HG03060 (cell line): ENCODE data around the gene UNC5CL.

Source experiments
- ATAC-seq: cut with Tn5 transposase; IDR thresholded peaks from one replicate; pipeline ENCODE4 v1.9.1; 2021; ENCODE audit warnings: low read depth, moderate number of reproducible peaks; ENCODE audit not compliant: unreplicated experiment

Gene UNC5CL

DNA sequence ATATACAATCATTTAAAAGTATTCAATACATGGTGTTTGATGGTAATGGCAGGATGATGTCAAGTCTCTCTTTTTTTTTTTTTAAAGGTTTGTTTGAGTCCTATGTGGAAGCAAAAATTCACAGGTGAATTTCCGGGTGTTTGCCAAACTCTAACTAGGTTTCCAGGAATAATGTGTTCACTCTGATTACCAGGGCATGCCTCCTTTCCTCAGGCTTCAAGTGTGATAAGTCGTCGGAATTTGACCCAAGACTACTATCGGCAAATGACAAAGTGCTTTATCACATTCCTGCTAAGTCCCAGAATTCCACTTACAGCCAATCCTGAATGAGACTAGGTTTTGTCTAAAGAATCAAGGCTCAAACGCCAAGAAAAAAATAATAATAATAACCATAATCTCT lies 25.8 kb upstream of the UNC5CL start:
- no peak for ATAC-seq

DNA sequence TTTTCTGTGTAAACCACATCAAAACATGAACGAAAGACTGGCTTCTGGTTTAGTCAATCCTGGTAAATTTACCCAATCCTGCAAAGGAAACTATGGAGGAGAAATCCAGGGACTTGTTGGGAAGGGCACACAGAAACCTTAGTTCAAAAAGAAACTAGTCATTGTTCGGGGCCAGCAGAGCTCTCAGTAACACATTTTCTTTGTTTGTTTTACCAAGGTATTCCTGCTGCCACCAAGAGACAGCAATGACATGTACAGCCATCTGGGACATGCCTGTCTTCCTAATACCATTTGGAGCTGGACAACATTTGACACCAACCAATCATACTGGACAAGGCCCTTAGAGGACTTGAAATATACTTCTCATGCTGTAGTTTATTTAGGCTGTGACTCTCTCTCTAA lies 24.9 kb upstream of the UNC5CL start:
- no peak for ATAC-seq

DNA sequence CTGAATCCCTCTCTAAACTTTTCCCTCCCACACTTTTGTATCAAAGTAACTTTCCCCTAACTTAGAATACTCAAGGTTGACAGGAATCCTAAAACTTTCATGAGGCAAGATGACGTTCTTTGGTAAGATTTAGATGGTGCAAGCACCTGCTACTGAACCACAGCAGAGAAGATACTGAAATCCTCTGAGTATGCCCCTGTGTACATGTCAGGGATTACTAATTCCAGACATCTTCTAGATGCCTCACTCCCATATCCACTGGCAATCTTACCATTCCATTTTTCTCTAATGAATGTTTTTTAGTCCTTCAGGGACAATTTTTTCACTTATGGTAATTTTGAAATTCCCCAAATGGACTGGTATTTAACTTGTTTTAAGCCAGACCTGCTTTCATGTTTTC lies 23.0 kb upstream of the UNC5CL start:
- ATAC-seq, result no peak

DNA sequence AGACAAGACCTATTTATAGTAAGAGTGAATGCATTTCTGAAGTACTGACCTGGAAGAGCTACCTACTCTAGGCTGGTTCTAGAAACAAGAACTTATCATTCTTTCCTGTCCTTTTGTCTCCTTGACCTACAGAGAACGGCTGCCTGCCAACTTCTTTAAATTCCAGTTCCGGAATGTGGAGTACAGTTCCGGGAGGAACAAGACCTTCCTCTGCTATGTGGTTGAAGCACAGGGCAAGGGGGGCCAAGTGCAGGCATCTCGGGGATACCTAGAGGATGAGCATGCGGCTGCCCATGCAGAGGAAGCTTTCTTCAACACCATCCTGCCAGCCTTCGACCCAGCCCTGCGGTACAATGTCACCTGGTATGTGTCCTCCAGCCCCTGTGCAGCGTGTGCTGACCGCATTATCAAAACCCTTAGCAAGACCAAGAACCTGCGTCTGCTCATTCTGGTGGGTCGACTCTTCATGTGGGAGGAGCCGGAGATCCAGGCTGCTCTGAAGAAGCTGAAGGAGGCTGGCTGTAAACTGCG lies 22.2 kb upstream of the UNC5CL start:
- no peak for ATAC-seq

DNA sequence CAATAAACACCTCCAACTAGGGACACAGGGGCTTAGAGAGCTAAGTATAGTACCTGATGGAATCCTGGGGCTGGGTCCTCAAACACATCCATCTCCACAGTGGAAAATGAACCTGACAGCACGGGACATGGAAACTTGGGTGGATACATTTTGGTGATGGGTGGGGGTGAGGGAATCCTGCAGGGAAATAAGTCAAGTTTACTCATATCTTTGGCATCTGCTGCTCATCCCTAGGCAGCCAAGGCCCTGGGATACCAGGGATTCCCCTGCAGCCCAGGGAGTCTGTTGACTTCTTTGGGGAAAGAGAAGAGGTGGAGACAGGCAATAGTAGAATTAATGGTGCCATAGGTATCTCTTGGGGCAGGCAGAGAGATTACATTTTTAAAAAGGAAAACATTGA lies 20.5 kb upstream of the UNC5CL start:
- no peak for ATAC-seq

DNA sequence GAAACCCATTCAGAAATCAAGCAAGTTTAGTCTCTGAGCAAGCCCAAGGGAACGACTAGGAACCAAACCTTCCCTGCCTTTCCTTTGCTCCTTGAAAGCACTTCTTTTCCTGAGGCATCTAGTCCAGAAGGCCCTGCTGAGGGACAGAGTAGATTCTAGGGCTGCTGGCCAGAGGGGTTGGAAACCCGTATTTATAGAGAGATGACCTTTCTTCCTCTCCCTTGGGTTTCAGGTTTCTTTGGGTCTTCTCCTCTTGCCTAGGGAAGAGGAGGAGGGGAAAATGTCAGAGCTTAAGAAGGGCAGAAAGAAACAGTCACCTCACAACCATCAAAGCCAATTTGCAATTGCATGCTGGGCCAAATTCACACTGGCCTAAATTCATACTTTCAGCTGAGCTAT lies 19.8 kb upstream of the UNC5CL start:
- ATAC-seq, result no peak

DNA sequence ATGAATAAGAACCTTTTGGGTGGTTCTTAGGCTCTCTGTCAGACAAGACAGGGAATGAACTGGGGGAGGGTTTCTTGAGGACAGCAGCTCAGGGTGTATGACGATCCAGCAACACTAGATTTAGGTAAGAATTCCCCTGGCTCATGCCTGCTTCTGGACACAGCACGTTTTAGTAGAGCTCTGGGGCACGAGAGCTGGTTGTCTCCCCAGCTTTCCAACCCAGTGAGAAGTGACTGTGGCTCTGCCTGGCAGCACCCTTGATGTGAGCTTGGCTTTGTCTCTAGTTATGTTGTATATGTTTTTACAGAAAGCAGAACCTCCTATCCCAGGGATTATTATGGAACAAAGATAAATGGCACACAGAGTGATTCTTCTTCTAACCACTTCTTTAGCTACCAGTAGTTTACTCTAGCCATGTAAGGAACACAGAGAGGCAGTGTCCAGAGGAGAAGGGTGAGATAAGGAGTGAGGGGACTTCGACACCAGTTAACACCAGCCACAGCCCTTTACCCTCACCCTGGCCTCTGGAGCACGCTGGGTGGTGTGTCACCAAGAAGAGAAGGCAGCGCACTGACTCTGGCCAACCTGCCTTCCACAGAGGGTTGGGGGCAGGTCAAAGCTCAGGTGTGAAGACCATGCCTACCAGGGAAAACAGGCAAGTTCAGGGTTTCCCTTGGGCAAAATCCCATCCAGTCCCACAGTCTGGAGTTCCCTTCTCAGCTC lies 17.9 kb upstream of the UNC5CL start:
- no peak for ATAC-seq

DNA sequence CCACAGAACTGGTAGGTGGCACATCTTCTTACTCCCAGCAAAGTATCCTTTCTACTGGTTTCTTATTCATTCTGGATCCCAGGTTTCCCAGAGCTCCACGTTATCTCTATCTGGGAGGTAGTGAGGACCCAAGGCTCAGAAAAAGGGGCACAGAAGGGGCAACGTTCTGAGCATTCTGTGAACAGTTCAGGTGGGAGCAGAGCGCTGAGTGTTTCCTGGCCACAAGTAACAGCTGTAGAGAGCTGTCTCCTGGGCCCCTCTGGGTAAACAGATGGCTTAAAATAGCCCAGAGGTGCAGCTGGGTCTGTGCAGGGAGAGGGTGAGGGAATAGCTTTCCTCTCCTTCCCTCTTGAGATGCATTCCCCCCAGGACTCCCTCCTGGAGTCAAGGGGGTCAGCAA lies 16.1 kb upstream of the UNC5CL start:
- no peak for ATAC-seq

DNA sequence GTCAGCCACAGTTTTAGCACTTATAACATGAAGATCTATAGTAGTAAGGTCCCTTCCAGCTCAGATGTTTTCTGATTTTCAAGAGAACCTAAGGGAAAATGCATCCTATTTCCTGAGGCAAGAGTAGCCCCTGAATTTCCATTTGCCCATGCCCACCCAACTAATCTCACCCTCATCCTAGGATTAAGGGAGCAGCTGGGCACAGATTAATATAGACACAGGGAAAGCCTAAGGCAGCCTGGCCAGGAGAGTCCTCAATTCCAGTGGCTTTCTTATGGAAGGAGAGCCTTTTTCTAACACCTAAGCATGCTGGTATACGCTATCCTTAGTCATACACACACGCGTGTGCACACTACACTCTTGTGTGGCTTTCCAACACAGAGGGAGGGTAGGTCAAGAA lies 15.5 kb upstream of the UNC5CL start:
- no peak for ATAC-seq

DNA sequence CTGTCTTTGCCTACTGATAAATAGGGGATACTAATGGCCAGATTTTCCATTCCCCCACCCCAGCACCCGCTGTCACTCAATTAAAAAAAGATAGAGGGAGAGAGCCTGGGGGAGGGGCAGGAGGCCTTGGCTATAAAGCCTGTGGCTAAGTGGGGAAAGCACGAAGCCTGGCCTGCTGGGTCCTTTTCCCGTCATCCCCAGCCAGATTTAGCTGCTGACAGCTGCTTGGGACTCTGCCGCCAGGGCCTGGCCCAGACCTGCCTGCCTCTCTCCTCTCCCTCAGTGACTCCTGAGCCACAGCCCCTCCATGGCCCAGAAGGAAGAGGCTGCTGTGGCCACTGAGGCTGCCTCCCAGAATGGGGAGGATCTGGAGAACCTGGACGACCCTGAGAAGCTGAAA lies 14.0 kb upstream of the UNC5CL start, which contains the start of gene APOBEC2:
Gene APOBEC2, plus strand, starts transcription at position 162 of the 400 bp plus-strand sequence. Its CDS starts 146 bp downstream, at position 308.
- no peak for ATAC-seq

DNA sequence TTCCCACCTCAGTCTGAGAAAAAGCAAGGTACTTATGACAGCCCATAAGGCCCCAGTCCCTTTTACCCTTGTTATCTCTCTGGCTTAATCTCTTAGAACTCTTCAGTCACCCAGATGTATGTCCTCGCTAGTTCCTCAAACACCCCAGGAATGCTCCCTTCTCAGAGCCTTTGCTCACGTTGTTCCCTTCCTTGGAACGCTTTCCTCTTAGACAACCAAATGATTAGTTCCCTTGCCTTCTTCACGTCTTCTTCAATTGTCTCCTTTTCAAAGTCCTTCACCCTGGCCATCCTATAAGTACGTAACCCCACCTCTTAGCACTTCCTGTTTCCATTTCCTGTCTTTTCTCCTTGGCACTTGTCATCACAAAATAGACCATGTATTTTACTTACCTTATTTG lies 12.9 kb upstream of the UNC5CL start:
- no peak for ATAC-seq

DNA sequence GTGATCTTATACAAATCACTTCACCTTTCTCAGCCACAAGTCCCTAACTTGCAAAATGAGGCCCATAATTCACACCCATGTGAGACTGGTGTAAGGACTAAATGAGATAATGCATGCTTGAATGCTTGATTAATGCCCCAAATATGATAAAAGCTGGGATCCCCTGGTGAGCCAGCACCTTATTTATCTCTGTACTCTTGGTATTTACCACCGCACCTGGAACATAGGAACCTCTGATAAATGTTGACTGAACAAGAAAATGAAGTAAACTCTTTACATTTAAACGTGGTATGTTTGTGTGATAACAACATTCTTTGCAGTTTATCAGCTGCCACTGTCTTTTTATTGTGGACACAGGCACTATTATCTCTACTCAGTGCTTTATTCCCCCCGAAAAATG lies 11.5 kb upstream of the UNC5CL start:
- no peak for ATAC-seq

DNA sequence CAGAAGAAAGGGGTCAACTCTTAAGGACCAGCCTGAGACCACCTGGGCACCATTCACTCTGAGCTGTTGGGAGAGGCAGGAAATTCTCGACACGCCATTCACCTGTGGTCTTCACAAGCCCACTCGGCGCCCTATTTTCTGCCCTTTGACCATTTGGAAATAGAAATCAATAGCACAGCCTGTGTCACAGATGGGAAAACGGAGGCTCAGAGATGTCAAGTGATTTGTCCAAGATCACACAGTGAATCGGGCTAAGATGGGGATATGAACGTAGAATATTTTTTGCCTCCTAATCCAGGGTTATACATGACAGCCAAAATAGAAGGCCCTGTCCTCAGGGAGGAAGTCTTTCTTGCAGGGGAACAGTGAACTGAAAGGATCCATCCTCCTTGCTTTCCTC lies 10.9 kb upstream of the UNC5CL start:
- no peak for ATAC-seq

DNA sequence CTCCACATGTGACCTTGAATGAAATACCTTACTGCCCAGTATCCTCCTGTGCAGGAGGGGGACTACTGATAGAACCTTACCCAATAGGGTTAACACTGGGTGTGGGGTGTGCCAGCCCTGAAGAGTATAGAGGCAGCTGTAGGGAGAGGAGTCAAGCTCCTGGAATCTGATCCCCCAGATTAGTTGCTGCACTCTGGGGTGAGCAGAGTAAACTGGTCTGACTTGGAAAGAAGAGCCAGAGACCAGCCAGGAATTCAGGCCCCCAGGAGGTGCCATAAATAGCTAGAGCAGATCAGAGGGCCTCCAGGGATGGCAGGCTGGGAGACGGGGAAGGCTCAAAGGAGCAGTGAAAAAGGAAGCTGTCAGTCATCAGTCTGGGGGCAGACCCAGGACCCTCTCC lies 10.5 kb upstream of the UNC5CL start:
- ATAC-seq, result no peak

DNA sequence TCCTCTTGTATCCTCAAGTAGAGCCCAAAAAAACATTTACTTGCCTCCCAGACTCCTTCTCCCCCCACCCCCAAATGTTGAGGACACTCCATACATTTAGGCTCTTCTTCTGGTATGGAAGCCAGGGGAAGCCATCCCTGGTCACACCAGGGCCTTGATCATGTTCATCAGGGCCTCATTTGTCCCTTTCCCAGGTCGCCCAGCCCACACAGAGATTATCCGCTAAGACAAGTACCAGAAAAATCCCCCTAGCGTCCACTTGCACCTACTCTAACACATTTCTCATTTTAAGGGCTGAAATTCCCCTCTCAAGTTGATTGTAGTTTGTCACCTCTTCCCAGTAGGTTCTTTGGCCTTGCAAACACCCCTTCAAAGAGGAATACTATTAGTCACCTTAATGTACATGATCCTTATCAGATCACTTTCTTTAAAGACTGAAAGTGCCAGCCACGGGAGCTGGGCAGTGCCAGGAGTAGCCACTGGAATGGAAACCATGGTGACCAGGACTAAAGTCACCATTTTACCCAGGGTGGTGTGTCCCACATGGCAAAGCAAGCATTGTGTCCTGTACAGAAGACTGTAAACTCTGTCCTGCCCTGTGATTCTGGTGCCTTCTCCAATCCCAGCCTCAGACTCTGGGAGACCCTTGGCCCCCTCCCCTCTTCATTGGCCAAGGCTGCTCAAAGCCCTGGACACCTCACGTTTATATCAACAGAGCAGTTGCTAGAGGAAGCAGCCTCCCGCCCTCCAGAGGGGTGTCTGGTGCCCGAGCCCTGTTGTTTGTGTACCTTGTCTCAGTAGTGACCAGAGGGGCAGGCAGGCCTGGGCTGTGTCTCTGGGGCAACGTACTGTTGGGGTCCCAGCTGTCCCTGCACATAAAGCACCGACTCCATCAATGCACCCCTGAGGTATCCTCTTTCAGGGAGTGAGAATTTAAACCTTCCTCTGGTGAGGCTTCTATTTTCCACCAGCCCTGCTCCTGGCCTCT lies 9.0 kb upstream of the UNC5CL start:
- ATAC-seq, result no peak

DNA sequence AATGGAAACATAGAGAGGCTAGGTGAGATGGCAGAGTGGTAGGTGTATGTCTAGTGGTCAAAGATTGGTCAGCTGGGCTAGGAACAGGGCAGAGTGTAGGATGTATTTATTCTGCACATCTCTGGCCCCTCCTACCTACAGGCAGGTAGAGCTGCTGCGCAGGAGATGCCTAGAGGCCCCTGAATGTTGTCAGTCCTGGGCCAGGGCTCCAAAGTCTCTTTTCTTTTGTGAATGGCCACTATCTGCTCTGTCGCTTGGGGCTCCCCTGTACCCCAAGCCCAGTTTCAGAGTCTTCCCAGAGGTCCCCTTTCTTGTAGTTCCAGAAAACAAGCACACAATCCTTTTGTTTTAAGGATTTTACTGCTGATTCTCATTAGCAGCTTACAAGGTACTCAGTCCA lies 8.3 kb upstream of the UNC5CL start:
- no peak for ATAC-seq

DNA sequence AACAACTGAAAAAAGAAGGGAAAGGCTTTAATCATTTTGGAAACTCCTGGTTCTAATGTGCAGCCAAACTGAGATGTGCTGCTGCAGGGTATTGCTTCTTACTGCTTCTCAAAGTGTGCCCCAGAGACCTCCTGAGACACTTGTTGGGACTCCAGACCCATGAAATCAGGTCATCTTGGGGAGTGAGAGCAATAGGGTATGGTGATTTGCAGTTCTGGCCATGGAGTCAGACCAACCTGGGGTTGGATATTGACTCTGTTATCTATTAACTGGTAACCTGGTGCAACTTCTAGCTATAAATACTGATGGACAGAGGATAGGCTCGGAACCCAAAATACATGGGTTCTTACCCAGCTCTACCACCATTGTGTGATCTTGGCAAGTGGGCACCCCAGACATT lies 7.1 kb upstream of the UNC5CL start:
- ATAC-seq, result no peak

DNA sequence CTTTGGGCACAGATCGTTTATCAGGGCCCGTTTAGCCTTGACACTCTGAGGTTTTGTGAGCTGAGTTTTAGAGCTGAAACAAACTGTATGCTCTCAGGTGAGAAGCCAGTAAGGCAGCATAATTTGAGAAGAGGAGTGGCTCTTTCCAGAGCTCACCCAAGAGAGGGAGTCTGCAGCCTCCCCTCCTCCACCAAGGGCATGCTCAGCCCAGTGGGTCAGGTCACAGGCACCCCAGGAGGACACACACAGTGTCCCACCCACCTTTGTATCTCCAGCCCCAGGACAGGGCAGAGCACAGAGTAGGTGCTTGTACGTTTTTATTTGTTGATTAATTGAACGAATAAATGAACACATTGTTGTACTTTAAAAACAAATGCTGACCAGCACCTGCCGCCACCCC lies 6.6 kb upstream of the UNC5CL start:
- ATAC-seq, result no peak

DNA sequence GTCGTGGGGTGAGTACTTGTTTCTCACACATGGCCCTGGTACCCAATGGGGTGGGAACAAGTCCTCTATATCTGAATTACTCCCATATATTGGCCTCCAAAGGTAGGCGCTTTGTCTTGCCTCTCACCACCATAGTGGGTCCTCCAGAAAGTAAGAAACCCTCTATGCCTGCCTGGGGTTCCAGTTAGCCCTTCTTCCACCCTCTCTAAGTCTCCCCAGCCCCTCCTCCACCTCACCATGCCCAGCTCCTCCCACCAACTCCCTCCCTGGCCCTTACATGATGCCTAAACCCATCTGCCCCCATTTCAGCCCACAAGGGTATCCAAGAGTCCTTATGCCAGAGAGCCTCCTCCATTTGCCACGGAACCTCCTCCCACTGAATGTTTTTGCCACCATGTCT lies 4.1 kb upstream of the UNC5CL start:
- no peak for ATAC-seq

DNA sequence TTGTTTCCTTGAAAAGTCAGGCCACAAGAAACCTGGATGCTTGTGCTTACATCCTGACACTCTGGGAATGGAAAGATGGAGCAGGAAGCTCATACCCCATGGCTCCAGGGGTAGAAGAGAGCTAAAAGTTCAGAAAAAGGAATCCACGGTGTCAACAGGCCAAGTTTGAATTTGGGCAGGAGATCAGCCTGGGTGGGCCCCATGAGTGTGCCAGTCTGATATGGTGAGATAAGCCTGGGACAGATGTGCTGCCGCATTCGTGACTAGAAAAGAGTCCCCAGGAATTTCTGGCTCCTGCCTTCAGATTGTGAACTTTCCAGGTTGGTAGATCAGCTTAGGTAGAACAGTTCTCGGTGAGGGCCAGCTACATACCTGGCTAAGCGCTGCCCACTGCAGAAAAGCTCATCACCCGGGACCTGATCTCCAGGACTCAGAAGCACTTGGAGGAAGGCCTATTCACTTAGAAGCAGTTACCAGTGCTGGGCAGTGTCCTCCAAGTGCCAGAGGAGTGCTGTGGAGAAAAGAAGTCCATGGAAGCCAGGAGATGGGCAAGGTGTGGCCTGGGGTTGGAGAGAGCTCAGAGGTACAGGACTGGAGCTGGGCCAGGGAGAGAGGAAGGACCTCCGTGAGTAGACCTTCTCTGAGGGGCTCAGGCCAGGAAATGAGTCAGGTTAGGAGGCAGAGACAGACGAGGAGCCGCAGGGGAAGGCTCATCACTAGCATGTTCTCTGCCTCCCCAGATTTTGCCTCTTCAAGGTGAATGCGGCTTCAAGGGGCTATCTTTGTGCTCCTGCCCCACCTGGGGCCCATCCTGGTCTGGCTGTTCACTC lies 3.4 kb upstream of the UNC5CL start, which contains the start of gene TSPO2:
Gene TSPO2, plus strand, starts transcription at position 242 of the 830 bp plus-strand sequence. Its CDS starts 519 bp downstream, at position 761.
- no peak for ATAC-seq
